GM10266 (cell line): ENCODE results near the gene PIRT.

Experiments
- DNase-seq: peaks from one replicate; pipeline ENCODE4 v3.0.0; 2012; ENCODE audit errors: extremely low spot score
- CTCF ChIP-seq: IDR thresholded peaks from 2 replicates; pipeline ENCODE4 v1.5.1; 2012; ENCODE audit warnings: mild to moderate bottlenecking, low read depth; ENCODE audit not compliant: control insufficient read depth, insufficient read depth; ENCODE audit errors: missing control alignments

The PIRT gene

GRCh38 chr17:10787306-10788045 lies 50.4 kb downstream of the PIRT start:
- no peak for DNase-seq
- no peak for TF ChIP-seq CTCF

- no peak for DNase-seq
- no peak for TF ChIP-seq CTCF
Measured at GRCh38 chr17:10785295-10785694, 52.6 kb downstream of the PIRT start.

GRCh38 chr17:10779609-10780008 lies 58.3 kb downstream of the PIRT start:
- DNase-seq = no peak
- no peak for TF ChIP-seq CTCF

- no peak for TF ChIP-seq CTCF
- DNase-seq = no peak
Measured at GRCh38 chr17:10777890-10778289, 60.0 kb downstream of the PIRT start.

- DNase-seq = no peak
- TF ChIP-seq CTCF = no peak
Measured at GRCh38 chr17:10777131-10777807, 60.6 kb downstream of the PIRT start.

GRCh38 chr17:10776381-10776780 lies 61.5 kb downstream of the PIRT start:
- TF ChIP-seq CTCF = no peak
- DNase-seq = no peak

- no peak for TF ChIP-seq CTCF
Measured at GRCh38 chr17:10775740-10776356, 62.0 kb downstream of the PIRT start.

More at GRCh38 chr17:10775740-10776356, 62.0 kb downstream of the PIRT start:
- no peak for DNase-seq
